Neural cell (in vitro differentiated cells): ENCODE measurements around the gene INPP5E.

Experiments used
- CTCF ChIP-seq: fragments of 450-650 bp; IDR thresholded peaks from 2 replicates; pipeline ENCODE4 v1.5.1; 2014; ENCODE audit warnings: antibody characterized with exemption, mild to moderate bottlenecking, moderate library complexity; ENCODE audit not compliant: poor library complexity, severe bottlenecking
- EP300 ChIP-seq: fragments of 450-650 bp; conservative IDR thresholded peaks from 2 replicates; pipeline ENCODE4 v1.6.1; 2014; ENCODE audit warnings: antibody characterized with exemption, mild to moderate bottlenecking, moderate library complexity; ENCODE audit not compliant: poor library complexity, severe bottlenecking
- EZH2 ChIP-seq: fragments of 200-600, 300-800 bp; shearing (Covaris generic), sonication (generic); IDR thresholded peaks from 2 replicates; pipeline ENCODE4 v1.6.1; 2014; ENCODE audit warnings: antibody characterized with exemption, low read length, borderline replicate concordance, mild to moderate bottlenecking; ENCODE audit not compliant: insufficient read depth, poor library complexity, severe bottlenecking
- POLR2AphosphoS5 ChIP-seq: IDR thresholded peaks from 2 replicates; pipeline ENCODE4 v1.6.1; 2012
- RAD21 ChIP-seq: fragments of 450-650 bp; conservative IDR thresholded peaks from 2 replicates; pipeline ENCODE4 v1.6.1; 2014; ENCODE audit warnings: antibody characterized with exemption, mild to moderate bottlenecking, moderate library complexity
- SMC3 ChIP-seq: fragments of 450-650 bp; conservative IDR thresholded peaks from 2 replicates; pipeline ENCODE4 v1.6.1; 2014; ENCODE audit warnings: antibody characterized with exemption, mild to moderate bottlenecking, moderate library complexity; ENCODE audit not compliant: poor library complexity
- TAF1 ChIP-seq: IDR thresholded peaks from 2 replicates; pipeline ENCODE4 v1.6.1; 2012; ENCODE audit warnings: low read depth
- TF ChIP-seq, protein P1 (sequence below): IDR thresholded peaks from 2 replicates; pipeline ENCODE4 v1.6.1; 2012; ENCODE audit warnings: borderline replicate concordance

- no peak for TF ChIP-seq EP300
- no peak for TF ChIP-seq POLR2AphosphoS5
- no peak for TF ChIP-seq CTCF
- TF ChIP-seq, protein P1, sequence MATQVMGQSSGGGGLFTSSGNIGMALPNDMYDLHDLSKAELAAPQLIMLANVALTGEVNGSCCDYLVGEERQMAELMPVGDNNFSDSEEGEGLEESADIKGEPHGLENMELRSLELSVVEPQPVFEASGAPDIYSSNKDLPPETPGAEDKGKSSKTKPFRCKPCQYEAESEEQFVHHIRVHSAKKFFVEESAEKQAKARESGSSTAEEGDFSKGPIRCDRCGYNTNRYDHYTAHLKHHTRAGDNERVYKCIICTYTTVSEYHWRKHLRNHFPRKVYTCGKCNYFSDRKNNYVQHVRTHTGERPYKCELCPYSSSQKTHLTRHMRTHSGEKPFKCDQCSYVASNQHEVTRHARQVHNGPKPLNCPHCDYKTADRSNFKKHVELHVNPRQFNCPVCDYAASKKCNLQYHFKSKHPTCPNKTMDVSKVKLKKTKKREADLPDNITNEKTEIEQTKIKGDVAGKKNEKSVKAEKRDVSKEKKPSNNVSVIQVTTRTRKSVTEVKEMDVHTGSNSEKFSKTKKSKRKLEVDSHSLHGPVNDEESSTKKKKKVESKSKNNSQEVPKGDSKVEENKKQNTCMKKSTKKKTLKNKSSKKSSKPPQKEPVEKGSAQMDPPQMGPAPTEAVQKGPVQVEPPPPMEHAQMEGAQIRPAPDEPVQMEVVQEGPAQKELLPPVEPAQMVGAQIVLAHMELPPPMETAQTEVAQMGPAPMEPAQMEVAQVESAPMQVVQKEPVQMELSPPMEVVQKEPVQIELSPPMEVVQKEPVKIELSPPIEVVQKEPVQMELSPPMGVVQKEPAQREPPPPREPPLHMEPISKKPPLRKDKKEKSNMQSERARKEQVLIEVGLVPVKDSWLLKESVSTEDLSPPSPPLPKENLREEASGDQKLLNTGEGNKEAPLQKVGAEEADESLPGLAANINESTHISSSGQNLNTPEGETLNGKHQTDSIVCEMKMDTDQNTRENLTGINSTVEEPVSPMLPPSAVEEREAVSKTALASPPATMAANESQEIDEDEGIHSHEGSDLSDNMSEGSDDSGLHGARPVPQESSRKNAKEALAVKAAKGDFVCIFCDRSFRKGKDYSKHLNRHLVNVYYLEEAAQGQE = no peak
- TF ChIP-seq TAF1 = no peak
- TF ChIP-seq EZH2 = no peak
- no peak for TF ChIP-seq SMC3
- no peak for TF ChIP-seq RAD21
Measured at GRCh38 chr9:136486823-136487620, 47.4 kb upstream of the INPP5E start.
